HG02623 (cell line): Measurements from ENCODE around the gene C2orf76.

Source experiments
- ATAC-seq: cut with Tn5 transposase; IDR thresholded peaks from one replicate; pipeline ENCODE4 v1.9.1; 2021; ENCODE audit warnings: moderate library complexity; ENCODE audit not compliant: unreplicated experiment

The C2orf76 gene

GRCh38 chr2:119266091-119266589 is 100.5 kb downstream of the C2orf76 start:
- no peak for ATAC-seq

GRCh38 chr2:119265693-119266066 is 101.0 kb downstream of the C2orf76 start:
- no peak for ATAC-seq

- peak; percentile 94 for ATAC-seq
Measured at GRCh38 chr2:119264781-119265692, 101.6 kb downstream of the C2orf76 start.

- no peak for ATAC-seq
Measured at GRCh38 chr2:119263656-119264055, 103.0 kb downstream of the C2orf76 start.

- no peak for ATAC-seq
Measured at GRCh38 chr2:119263025-119263424, 103.6 kb downstream of the C2orf76 start.

- ATAC-seq = no peak
Measured at GRCh38 chr2:119261493-119262225, 105.0 kb downstream of the C2orf76 start.

- no peak for ATAC-seq
Measured at GRCh38 chr2:119260646-119261492, 105.8 kb downstream of the C2orf76 start.

- no peak for ATAC-seq
Measured at GRCh38 chr2:119259296-119259860, 107.3 kb downstream of the C2orf76 start.

- no peak for ATAC-seq
Measured at GRCh38 chr2:119257198-119257597, 109.4 kb downstream of the C2orf76 start.

GRCh38 chr2:119256582-119256921 is 110.1 kb downstream of the C2orf76 start:
- no peak for ATAC-seq

- ATAC-seq = no peak
Measured at GRCh38 chr2:119255760-119256581, 110.7 kb downstream of the C2orf76 start.

- no peak for ATAC-seq
Measured at GRCh38 chr2:119254601-119255080, 112.0 kb downstream of the C2orf76 start.

- no peak for ATAC-seq
Measured at GRCh38 chr2:119253760-119254600, 112.7 kb downstream of the C2orf76 start.

- no peak for ATAC-seq
Measured at GRCh38 chr2:119253114-119253702, 113.4 kb downstream of the C2orf76 start.
